ENCODE data around the gene MOB3C.

- no peak for TF ChIP-seq CTCF (IDR thresholded peaks at IDR 0.05)
- TF ChIP-seq POLR2A (IDR thresholded peaks at IDR 0.05) = no peak
Measured at GRCh38 chr1:46614604-46614984, 2.0 kb downstream of the MOB3C start.
